ENCODE data around the gene SOX6. TPM values are rescaled to one million over a fixed set of nuclear protein-coding genes. Genes with fewer than 3 reads are reported as not detected.

SOX6 gene
- total RNA-seq, 2 experiments from 2014 or later, result 0.36 TPM; not detected in 1

GRCh38 chr11:16310943-16311342 is 45.4 kb downstream of the SOX6 start:
- Mint-ChIP-seq H3K4me3 (no peak overlapping the region), H3K4me1 (ENCODE audit: low read depth) (no peaks in the 10 kb centered on the region), H3K27me3 (no peaks in the 10 kb centered on the region), H3K36me3 (ENCODE audit: low read depth) (no peaks in the 10 kb centered on the region), H3K27ac (no peak overlapping the region), H3K9me3 (peaks cover 3% of the 10 kb centered on the region)
- DNase-seq, result no peak
- no peak for TF ChIP-seq CTCF (IDR thresholded peaks at IDR 0.05)
- no peak for ATAC-seq
- POLR2A ChIA-PET, result no interaction called here
- CTCF ChIA-PET, result no interaction called here
- intact Hi-C loops (cut with micrococcal nuclease), result no loop called here

GRCh38 chr11:16309226-16309625 is 47.1 kb downstream of the SOX6 start:
- ChIA-PET POLR2A (no interaction called here), CTCF (no interaction called here)
- ATAC-seq (no peak), DNase-seq (no peak)
- H3K9me3 Mint-ChIP-seq, result peaks cover 5% of the 10 kb centered on the region
- no peak overlapping the region for H3K27ac Mint-ChIP-seq
- no peak overlapping the region for H3K4me3 Mint-ChIP-seq
- no peaks in the 10 kb centered on the region for H3K4me1 Mint-ChIP-seq (ENCODE audit: low read depth)
- intact Hi-C loops (cut with micrococcal nuclease), result no loop called here
- no peaks in the 10 kb centered on the region for H3K27me3 Mint-ChIP-seq
- no peak for TF ChIP-seq CTCF (IDR thresholded peaks at IDR 0.05)
- no peaks in the 10 kb centered on the region for H3K36me3 Mint-ChIP-seq (ENCODE audit: low read depth)

- POLR2A ChIA-PET, result no interaction called here
- Mint-ChIP-seq H3K27ac (no peak overlapping the region), H3K4me3 (no peak overlapping the region), H3K36me3 (ENCODE audit: low read depth) (no peaks in the 10 kb centered on the region), H3K4me1 (ENCODE audit: low read depth) (no peaks in the 10 kb centered on the region), H3K27me3 (no peaks in the 10 kb centered on the region), H3K9me3 (peaks cover 3% of the 10 kb centered on the region)
- CTCF ChIA-PET, result no interaction called here
- TF ChIP-seq CTCF (IDR thresholded peaks at IDR 0.05), result no peak
- ATAC-seq (no peak), DNase-seq (no peak)
- intact Hi-C loops (cut with micrococcal nuclease), result no loop called here
These were observed 54.9 kb downstream of the SOX6 start for GRCh38 chr11:16301462-16301861.

GRCh38 chr11:16299884-16300782 is 56.2 kb downstream of the SOX6 start:
- peaks cover 6% of the 10 kb centered on the region for H3K9me3 Mint-ChIP-seq
- ChIA-PET CTCF (no interaction called here), POLR2A (no interaction called here)
- H3K27me3 Mint-ChIP-seq, result no peaks in the 10 kb centered on the region
- no peaks in the 10 kb centered on the region for H3K36me3 Mint-ChIP-seq (ENCODE audit: low read depth)
- no peaks in the 10 kb centered on the region for H3K4me1 Mint-ChIP-seq (ENCODE audit: low read depth)
- TF ChIP-seq CTCF (IDR thresholded peaks at IDR 0.05), result no peak
- intact Hi-C loops (cut with micrococcal nuclease), result no loop called here
- DNase-seq, result no peak
- no peak overlapping the region for H3K27ac Mint-ChIP-seq
- H3K4me3 Mint-ChIP-seq, result no peak overlapping the region
- no peak for ATAC-seq

- Mint-ChIP-seq H3K4me3 (no peak overlapping the region), H3K9me3 (peaks cover 5% of the 10 kb centered on the region), H3K36me3 (ENCODE audit: low read depth) (no peaks in the 10 kb centered on the region), H3K27me3 (no peaks in the 10 kb centered on the region), H3K27ac (no peak overlapping the region), H3K4me1 (ENCODE audit: low read depth) (no peaks in the 10 kb centered on the region)
- no peak for DNase-seq
- POLR2A ChIA-PET, result no interaction called here
- ATAC-seq, result no peak
- CTCF ChIA-PET, result no interaction called here
- intact Hi-C loops (cut with micrococcal nuclease), result no loop called here
- TF ChIP-seq CTCF (IDR thresholded peaks at IDR 0.05), result no peak
These were observed 57.0 kb downstream of the SOX6 start for GRCh38 chr11:16299390-16299789.
